Measurements from ENCODE around the gene ABCA1.

ABCA1 gene

GRCh38 chr9:104911032-104911607, 16.8 kb downstream of the ABCA1 start:
- no peaks in the 10 kb centered on the region for H3K9me3 ChIP-seq (ENCODE audit: insufficient read depth, low read depth, low read length)
- H4K8ac ChIP-seq (ENCODE audit: low read depth, low read length) = no peak overlapping the region
- H2AK5ac ChIP-seq (ENCODE audit: low read length) = no peak overlapping the region
- H4K12ac ChIP-seq (ENCODE audit: low read depth, low read length) = no peak overlapping the region
- H3K14ac ChIP-seq (ENCODE audit: low read length) = no peak overlapping the region
- H3K4me2 ChIP-seq (ENCODE audit: low read length) = no peak overlapping the region
- H4K91ac ChIP-seq (ENCODE audit: low read depth, low read length) = no peak overlapping the region
- no peaks in the 10 kb centered on the region for H3K79me2 ChIP-seq (ENCODE audit: control insufficient read depth, insufficient read depth, low read length, poor library complexity)
- peaks cover 3 to 5% of the 10 kb centered on the region in 2 experiments for H3K4me1 ChIP-seq (ENCODE audit: control insufficient read depth in 1 of 2, insufficient read depth in 2 of 2, low read length in 2 of 2)
- H2BK5ac ChIP-seq (ENCODE audit: low read depth, low read length, poor library complexity) = no peak overlapping the region
- H2BK12ac ChIP-seq (ENCODE audit: low read length) = no peak overlapping the region
- no peak for DNase-seq
- peak overlapping the region; percentile 39 for H3K4me3 ChIP-seq (ENCODE audit: low read depth, low read length)
- H2AFZ ChIP-seq (ENCODE audit: insufficient read depth, low read length, poor library complexity) = no peak overlapping the region
- no peaks in the 10 kb centered on the region for H3K36me3 ChIP-seq (ENCODE audit: control insufficient read depth in 1 of 2, insufficient read depth in 2 of 2, low read length in 2 of 2)
- no peak overlapping the region for H3K23ac ChIP-seq (ENCODE audit: low read length)
- no peaks in the 10 kb centered on the region for H3K79me1 ChIP-seq (ENCODE audit: low read length)
- H3K27me3 ChIP-seq (ENCODE audit: insufficient read depth, low read length) = no peaks in the 10 kb centered on the region
- H3K4ac ChIP-seq (ENCODE audit: low read depth, low read length) = no peak overlapping the region
- H3K9ac ChIP-seq (ENCODE audit: low read length) = no peak overlapping the region
- H2BK120ac ChIP-seq (ENCODE audit: insufficient read depth, low read length, poor library complexity) = no peak overlapping the region
- no CpG with 5 or more reads among the region's 4 CpGs for WGBS (ENCODE audit: extremely low coverage, insufficient coverage, insufficient read length)
- no peak overlapping the region for H3K18ac ChIP-seq (ENCODE audit: low read length)
- H3K27ac ChIP-seq (ENCODE audit: low read depth, low read length) = no peak overlapping the region

- Histone ChIP-seq H3K4ac (ENCODE audit: low read depth, low read length) (no peak overlapping the region), H3K23ac (ENCODE audit: low read length) (no peak overlapping the region), H4K8ac (ENCODE audit: low read depth, low read length) (no peak overlapping the region), H3K4me2 (ENCODE audit: low read length) (no peak overlapping the region), H3K14ac (ENCODE audit: low read length) (no peak overlapping the region), H3K27ac (ENCODE audit: low read depth, low read length) (no peak overlapping the region), H2AK5ac (ENCODE audit: low read length) (no peak overlapping the region), H4K12ac (ENCODE audit: low read depth, low read length) (no peak overlapping the region), H4K91ac (ENCODE audit: low read depth, low read length) (no peak overlapping the region), H2BK12ac (ENCODE audit: low read length) (no peak overlapping the region), H2AFZ (ENCODE audit: insufficient read depth, low read length, poor library complexity) (no peak overlapping the region), H2BK120ac (ENCODE audit: insufficient read depth, low read length, poor library complexity) (no peak overlapping the region), H3K18ac (ENCODE audit: low read length) (no peak overlapping the region), H3K27me3 (ENCODE audit: insufficient read depth, low read length) (no peaks in the 10 kb centered on the region), H2BK5ac (ENCODE audit: low read depth, low read length, poor library complexity) (no peak overlapping the region), H3K36me3 (ENCODE audit: control insufficient read depth in 1 of 2, insufficient read depth in 2 of 2, low read length in 2 of 2) (no peaks in the 10 kb centered on the region), H3K79me2 (ENCODE audit: control insufficient read depth, insufficient read depth, low read length, poor library complexity) (no peaks in the 10 kb centered on the region), H3K79me1 (ENCODE audit: low read length) (no peaks in the 10 kb centered on the region), H3K4me1 (ENCODE audit: control insufficient read depth in 1 of 2, insufficient read depth in 2 of 2, low read length in 2 of 2) (peaks cover 3 to 5% of the 10 kb centered on the region in 2 experiments), H3K9me3 (ENCODE audit: insufficient read depth, low read depth, low read length) (peaks cover 2% of the 10 kb centered on the region), H3K9ac (ENCODE audit: low read length) (no peak overlapping the region), H3K4me3 (ENCODE audit: low read depth, low read length) (no peak overlapping the region)
- WGBS (ENCODE audit: extremely low coverage, insufficient coverage, insufficient read length) = no CpG with 5 or more reads among the region's 11 CpGs
- no peak for DNase-seq
Measured at GRCh38 chr9:104907278-104907951, 20.5 kb downstream of the ABCA1 start.

GRCh38 chr9:104906441-104907277, 21.3 kb downstream of the ABCA1 start:
- H3K4ac ChIP-seq (ENCODE audit: low read depth, low read length) = no peak overlapping the region
- no CpG with 5 or more reads among the region's 5 CpGs for WGBS (ENCODE audit: extremely low coverage, insufficient coverage, insufficient read length)
- H3K18ac ChIP-seq (ENCODE audit: low read length) = no peak overlapping the region
- H3K9ac ChIP-seq (ENCODE audit: low read length) = no peak overlapping the region
- no peaks in the 10 kb centered on the region for H3K36me3 ChIP-seq (ENCODE audit: control insufficient read depth in 1 of 2, insufficient read depth in 2 of 2, low read length in 2 of 2)
- no peak overlapping the region for H2AFZ ChIP-seq (ENCODE audit: insufficient read depth, low read length, poor library complexity)
- H3K4me3 ChIP-seq (ENCODE audit: low read depth, low read length) = no peak overlapping the region
- H4K12ac ChIP-seq (ENCODE audit: low read depth, low read length) = no peak overlapping the region
- no peak for DNase-seq
- no peak overlapping the region for H2BK120ac ChIP-seq (ENCODE audit: insufficient read depth, low read length, poor library complexity)
- no peak overlapping the region for H2AK5ac ChIP-seq (ENCODE audit: low read length)
- no peak overlapping the region for H2BK5ac ChIP-seq (ENCODE audit: low read depth, low read length, poor library complexity)
- H3K79me2 ChIP-seq (ENCODE audit: control insufficient read depth, insufficient read depth, low read length, poor library complexity) = no peaks in the 10 kb centered on the region
- no peak overlapping the region for H3K23ac ChIP-seq (ENCODE audit: low read length)
- H3K9me3 ChIP-seq (ENCODE audit: insufficient read depth, low read depth, low read length) = peaks cover 2% of the 10 kb centered on the region
- H2BK12ac ChIP-seq (ENCODE audit: low read length) = no peak overlapping the region
- no peak overlapping the region for H4K8ac ChIP-seq (ENCODE audit: low read depth, low read length)
- no peaks in the 10 kb centered on the region for H3K79me1 ChIP-seq (ENCODE audit: low read length)
- no peaks in the 10 kb centered on the region for H3K27me3 ChIP-seq (ENCODE audit: insufficient read depth, low read length)
- H3K27ac ChIP-seq (ENCODE audit: low read depth, low read length) = no peak overlapping the region
- H3K4me1 ChIP-seq (ENCODE audit: control insufficient read depth in 1 of 2, insufficient read depth in 2 of 2, low read length in 2 of 2) = peaks cover 3 to 5% of the 10 kb centered on the region in 2 experiments
- no peak overlapping the region for H3K14ac ChIP-seq (ENCODE audit: low read length)
- H3K4me2 ChIP-seq (ENCODE audit: low read length) = no peak overlapping the region
- no peak overlapping the region for H4K91ac ChIP-seq (ENCODE audit: low read depth, low read length)

GRCh38 chr9:104905931-104906330, 22.0 kb downstream of the ABCA1 start:
- no peak overlapping the region for H4K91ac ChIP-seq (ENCODE audit: low read depth, low read length)
- no CpG with 5 or more reads among the region's 2 CpGs for WGBS (ENCODE audit: extremely low coverage, insufficient coverage, insufficient read length)
- no peak overlapping the region for H3K4ac ChIP-seq (ENCODE audit: low read depth, low read length)

More at GRCh38 chr9:104905931-104906330, 22.0 kb downstream of the ABCA1 start:
- H3K4me2 ChIP-seq (ENCODE audit: low read length) = no peak overlapping the region
- H3K79me2 ChIP-seq (ENCODE audit: control insufficient read depth, insufficient read depth, low read length, poor library complexity) = no peaks in the 10 kb centered on the region
- H3K79me1 ChIP-seq (ENCODE audit: low read length) = no peaks in the 10 kb centered on the region
- no peak overlapping the region for H2BK5ac ChIP-seq (ENCODE audit: low read depth, low read length, poor library complexity)
- no peak overlapping the region for H3K27ac ChIP-seq (ENCODE audit: low read depth, low read length)
- H3K4me1 ChIP-seq (ENCODE audit: control insufficient read depth in 1 of 2, insufficient read depth in 2 of 2, low read length in 2 of 2) = peaks cover 3 to 5% of the 10 kb centered on the region in 2 experiments
- H3K9ac ChIP-seq (ENCODE audit: low read length) = no peak overlapping the region
- H3K4me3 ChIP-seq (ENCODE audit: low read depth, low read length) = no peak overlapping the region
- no peak overlapping the region for H4K12ac ChIP-seq (ENCODE audit: low read depth, low read length)
- peaks cover 2% of the 10 kb centered on the region for H3K9me3 ChIP-seq (ENCODE audit: insufficient read depth, low read depth, low read length)
- H3K14ac ChIP-seq (ENCODE audit: low read length) = no peak overlapping the region
- H4K8ac ChIP-seq (ENCODE audit: low read depth, low read length) = no peak overlapping the region
- no peak overlapping the region for H2BK120ac ChIP-seq (ENCODE audit: insufficient read depth, low read length, poor library complexity)
- no peak overlapping the region for H2AK5ac ChIP-seq (ENCODE audit: low read length)
- no peak overlapping the region for H3K23ac ChIP-seq (ENCODE audit: low read length)
- DNase-seq = no peak
- H2BK12ac ChIP-seq (ENCODE audit: low read length) = no peak overlapping the region
- H3K18ac ChIP-seq (ENCODE audit: low read length) = no peak overlapping the region
- no peaks in the 10 kb centered on the region for H3K36me3 ChIP-seq (ENCODE audit: control insufficient read depth in 1 of 2, insufficient read depth in 2 of 2, low read length in 2 of 2)
- H3K27me3 ChIP-seq (ENCODE audit: insufficient read depth, low read length) = no peaks in the 10 kb centered on the region
- H2AFZ ChIP-seq (ENCODE audit: insufficient read depth, low read length, poor library complexity) = no peak overlapping the region

Measured in trophoblast cell (in vitro differentiated cells and primary cell).